HCT116 (cell line): ENCODE data around the gene BLCAP.

Experiments used
- CEBPB ChIP-seq: IDR thresholded peaks from 2 replicates; pipeline ENCODE4 v1.6.1; 2012; ENCODE audit warnings: low read depth
- CTCF ChIP-seq, 3 experiments: fragments of 200-600 bp in 1 of 3; sonication (generic) in 1 of 3; IDR thresholded peaks in 2 of 3; conservative IDR thresholded peaks in 1 of 3; 2 replicates each; pipeline ENCODE4 v1.5.1; 2012 to 2017; ENCODE audit warnings: low read depth in 2 of 3, low read length in 2 of 3, antibody characterized with exemption in 1 of 3, borderline replicate concordance in 1 of 3, control low read depth in 1 of 3, mild to moderate bottlenecking in 1 of 3, mixed read lengths in 1 of 3, mixed run types in 1 of 3, moderate library complexity in 1 of 3; ENCODE audit not compliant: insufficient read depth in 1 of 3
- EZH2phosphoT487 ChIP-seq: fragments of 200-600 bp; IDR thresholded peaks from 2 replicates; pipeline ENCODE4 v1.6.1; 2018; ENCODE audit warnings: antibody characterized with exemption, borderline replicate concordance
- REST ChIP-seq: IDR thresholded peaks from 2 replicates; pipeline ENCODE4 v1.6.1; 2012; ENCODE audit warnings: low read depth
- SIN3A ChIP-seq: IDR thresholded peaks from 2 replicates; pipeline ENCODE4 v1.6.1; 2012; ENCODE audit warnings: low read depth
- YY1 ChIP-seq: IDR thresholded peaks from 2 replicates; pipeline ENCODE4 v1.6.1; 2011; ENCODE audit warnings: low read length, low read depth, moderate library complexity, mild to moderate bottlenecking; ENCODE audit not compliant: insufficient replicate concordance; ENCODE audit errors: extremely low read depth
- ZFX ChIP-seq: fragments of 450-650 bp; IDR thresholded peaks from 2 replicates; pipeline ENCODE4 v1.6.1; 2017
- ZNF274 ChIP-seq: fragments of 200-500 bp; sonication (Bioruptor generic); IDR thresholded peaks from 2 replicates; pipeline ENCODE4 v1.6.1; 2014; ENCODE audit warnings: mild to moderate bottlenecking, low read depth, low read length, inconsistent platforms

GRCh38 chr20:37501940-37502339 lies 25.7 kb downstream of the BLCAP start:
- TF ChIP-seq CEBPB (no peak), SIN3A (no peak), CTCF (IDR thresholded peaks at IDR 0.05 in 2 of 3, conservative IDR thresholded peaks at IDR 0.05 in 1 of 3; ENCODE audit: borderline replicate concordance in 1 of 3, insufficient read depth in 1 of 3, low read depth in 2 of 3, low read length in 2 of 3) (no peak; a peak in 1 of 6 replicates), REST (no peak), ZFX (no peak), EZH2phosphoT487 (no peak), ZNF274 (no peak), YY1 (no peak)
